Gastrocnemius medialis (tissue), 4 donors: ENCODE measurements around the gene ADAMTS4.

Experiments used
- CTCF ChIP-seq, 5 experiments: fragments of 450-650 bp in 3 of 5; fragments of 200-600 bp in 2 of 5; sonication (generic) in 2 of 5; IDR thresholded peaks in 4 of 5; conservative IDR thresholded peaks in 1 of 5; 1 replicate in 4 of 5; 2 replicates in 1 of 5; pipeline ENCODE4 v1.5.1; 2016 to 2019; ENCODE audit warnings: antibody characterized with exemption in 5 of 5, mild to moderate bottlenecking in 3 of 5, moderate library complexity in 3 of 5
- POLR2A ChIP-seq, 2 donors: fragments of 450-650 bp; IDR thresholded peaks; one replicate each; pipeline ENCODE4 v1.6.1; 2017; ENCODE audit warnings: antibody characterized with exemption in 2 of 2, mild to moderate bottlenecking in 2 of 2, moderate library complexity in 2 of 2

- TF ChIP-seq CTCF (IDR thresholded peaks at IDR 0.05 in 4 of 5, conservative IDR thresholded peaks at IDR 0.05 in 1 of 5) (no peak), POLR2A (IDR thresholded peaks at IDR 0.05) (no peak)
Measured at GRCh38 chr1:161191971-161192370, 6.9 kb downstream of the ADAMTS4 start.
